Left lung (tissue), 10 donors: ENCODE results near the gene CABLES2. TPM values are rescaled to one million over a fixed set of nuclear protein-coding genes. Genes with fewer than 3 reads are reported as not detected.
A peak's percentile ranks its signal among the peaks of the same experiment; 100 is the strongest.

Experiments
- ATAC-seq: fragments of 200-7000 bp; cut with Tn5 transposase; one replicate; pipeline ENCODE4 v1.9.1; 2020; ENCODE audit warnings: moderate library complexity
- DNase-seq, 4 donors: peaks; one replicate each; pipeline ENCODE4 v3.0.0-alpha.2; 2013 to 2020
- H3K27ac ChIP-seq, 2 donors: fragments of 200-600 bp; sonication (generic) in 1 of 2; one replicate each; pipeline versions ENCODE4 v1.5.0 to v1.8.0; 2020 to 2021
- H3K27me3 ChIP-seq, 2 donors: fragments of 200-600 bp; sonication (generic) in 1 of 2; one replicate each; pipeline versions ENCODE4 v1.5.0 to v1.8.0; 2020 to 2021
- H3K36me3 ChIP-seq, 2 donors: fragments of 200-600 bp; sonication (generic) in 1 of 2; one replicate each; pipeline versions ENCODE4 v1.5.0 to v1.8.0; 2020 to 2021
- H3K4me1 ChIP-seq, 2 donors: fragments of 200-600 bp; one replicate each; pipeline ENCODE4 v1.8.0; 2021
- H3K4me3 ChIP-seq, 2 donors: fragments of 200-600 bp; sonication (generic) in 1 of 2; one replicate each; pipeline versions ENCODE4 v1.5.0 to v1.8.0; 2020 to 2021; ENCODE audit warnings: mild to moderate bottlenecking in 1 of 2
- H3K9me3 ChIP-seq, 2 donors: fragments of 200-600 bp; sonication (generic) in 1 of 2; one replicate each; pipeline versions ENCODE4 v1.5.0 to v1.8.0; 2020 to 2021
- intact Hi-C, 2 donors: fragments of 100-400 bp; cut with DNase I; formaldehyde crosslinking; loops; one replicate each; pipeline versions ENCODE4 v1.11.2 to v1.14.2; 2022
- polyA plus RNA-seq, 6 donors: library from polyadenylated mRNA; unstranded; fragments of 120-200 nt; gene quantifications; one replicate each; pipeline ENCODE4 v1.2.1, GENCODE V29; 2013; ENCODE audit not compliant: insufficient read length in 6 of 6
- total RNA-seq, 2 donors: library from RNA; stranded (reverse); fragmentation: NEBNext Ultra II Directional; extraction: Animal tissue kit (Norgen Biotek cat#: 25700); gene quantifications; one replicate each; pipeline ENCODE4 v1.2.1, GENCODE V29; 2021
- TF ChIP-seq, protein P1 (sequence below), 2 donors: fragments of 200-600 bp; sonication (generic) in 1 of 2; IDR thresholded peaks; one replicate each; pipeline versions ENCODE4 v1.5.0 to v1.8.0; 2021; ENCODE audit warnings: antibody characterized with exemption in 2 of 2
- donor health status: DM: no; HTN: yes; CAD: no.
- donor health status: DM: no; HTN: no; CAD: no.

Gene CABLES2
- total and polyA plus RNA-seq, 8 donors: 4.1 to 16.7 (median 13.2) TPM

GRCh38 chr20:62405108-62405980 lies 1.7 kb downstream of the CABLES2 start:
- Histone ChIP-seq H3K9me3 (no peaks in the 10 kb centered on the region), H3K27me3 (peaks cover 0 to 6% of the 10 kb centered on the region in 2 donors), H3K36me3 (peaks cover 0 to 12% of the 10 kb centered on the region in 2 donors), H3K4me1 (peaks cover 20 to 37% of the 10 kb centered on the region in 2 donors), H3K27ac (no peak overlapping the region), H3K4me3 (peak overlapping the region in 1 of 2 donors; percentile 57)
- TF ChIP-seq, protein P1, sequence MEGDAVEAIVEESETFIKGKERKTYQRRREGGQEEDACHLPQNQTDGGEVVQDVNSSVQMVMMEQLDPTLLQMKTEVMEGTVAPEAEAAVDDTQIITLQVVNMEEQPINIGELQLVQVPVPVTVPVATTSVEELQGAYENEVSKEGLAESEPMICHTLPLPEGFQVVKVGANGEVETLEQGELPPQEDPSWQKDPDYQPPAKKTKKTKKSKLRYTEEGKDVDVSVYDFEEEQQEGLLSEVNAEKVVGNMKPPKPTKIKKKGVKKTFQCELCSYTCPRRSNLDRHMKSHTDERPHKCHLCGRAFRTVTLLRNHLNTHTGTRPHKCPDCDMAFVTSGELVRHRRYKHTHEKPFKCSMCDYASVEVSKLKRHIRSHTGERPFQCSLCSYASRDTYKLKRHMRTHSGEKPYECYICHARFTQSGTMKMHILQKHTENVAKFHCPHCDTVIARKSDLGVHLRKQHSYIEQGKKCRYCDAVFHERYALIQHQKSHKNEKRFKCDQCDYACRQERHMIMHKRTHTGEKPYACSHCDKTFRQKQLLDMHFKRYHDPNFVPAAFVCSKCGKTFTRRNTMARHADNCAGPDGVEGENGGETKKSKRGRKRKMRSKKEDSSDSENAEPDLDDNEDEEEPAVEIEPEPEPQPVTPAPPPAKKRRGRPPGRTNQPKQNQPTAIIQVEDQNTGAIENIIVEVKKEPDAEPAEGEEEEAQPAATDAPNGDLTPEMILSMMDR (IDR thresholded peaks at IDR 0.05): peak in 1 of 2 donors; percentile 46
- ATAC-seq: peak; percentile 7
- peak in 2 of 4 donors; percentile 31 to 70 for DNase-seq
- intact Hi-C loops: no loop called here

DNA sequence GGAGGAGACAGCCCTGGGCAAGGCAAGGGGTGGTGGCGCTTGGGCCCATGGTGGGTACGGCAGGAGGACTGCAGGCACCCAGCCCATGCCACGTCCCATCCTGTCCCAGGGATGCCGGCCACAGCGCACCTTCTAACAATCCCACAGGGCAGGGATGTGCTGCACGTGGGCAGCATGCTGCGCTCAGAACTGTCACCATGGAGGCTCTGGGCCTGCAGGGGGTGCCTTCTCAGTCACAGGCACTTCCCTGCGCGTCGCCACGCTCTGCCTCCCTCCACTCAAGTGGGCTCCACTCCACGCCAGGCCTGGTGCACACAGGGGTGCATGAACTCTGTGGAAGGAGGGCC lies 2.4 kb downstream of the CABLES2 start:
- peaks cover 0 to 12% of the 10 kb centered on the region in 2 donors for H3K36me3 ChIP-seq
- ATAC-seq: no peak
- H3K4me3 ChIP-seq: no peak overlapping the region
- no peak overlapping the region for H3K27ac ChIP-seq
- intact Hi-C loops: no loop called here
- peaks cover 20 to 31% of the 10 kb centered on the region in 2 donors for H3K4me1 ChIP-seq
- no peaks in the 10 kb centered on the region for H3K9me3 ChIP-seq
- TF ChIP-seq, protein P1 (IDR thresholded peaks at IDR 0.05): no peak
- H3K27me3 ChIP-seq: no peaks in the 10 kb centered on the region
- no peak for DNase-seq

- DNase-seq (no peak), ATAC-seq (no peak)
- Histone ChIP-seq H3K27me3 (no peaks in the 10 kb centered on the region), H3K36me3 (peaks cover 0 to 12% of the 10 kb centered on the region in 2 donors), H3K27ac (no peak overlapping the region), H3K4me3 (no peak overlapping the region), H3K4me1 (peaks cover 20 to 27% of the 10 kb centered on the region in 2 donors), H3K9me3 (no peaks in the 10 kb centered on the region)
- TF ChIP-seq, protein P1 (IDR thresholded peaks at IDR 0.05): no peak
- intact Hi-C loops: no loop called here
Measured at GRCh38 chr20:62404112-62404665, 2.9 kb downstream of the CABLES2 start.

- peaks cover 20 to 27% of the 10 kb centered on the region in 2 donors for H3K4me1 ChIP-seq
- TF ChIP-seq, protein P1 (IDR thresholded peaks at IDR 0.05): no peak
- H3K9me3 ChIP-seq: no peaks in the 10 kb centered on the region
- intact Hi-C loops: no loop called here
- no peak for ATAC-seq
- H3K4me3 ChIP-seq: no peak overlapping the region
- no peaks in the 10 kb centered on the region for H3K27me3 ChIP-seq
- H3K27ac ChIP-seq: no peak overlapping the region
- no peak for DNase-seq
- H3K36me3 ChIP-seq: peaks cover 0 to 12% of the 10 kb centered on the region in 2 donors
Measured at GRCh38 chr20:62403331-62403730, 3.8 kb downstream of the CABLES2 start.

GRCh38 chr20:62402456-62403150 lies 4.5 kb downstream of the CABLES2 start:
- Histone ChIP-seq H3K36me3 (peaks cover 0 to 12% of the 10 kb centered on the region in 2 donors), H3K9me3 (no peaks in the 10 kb centered on the region), H3K4me3 (no peak overlapping the region), H3K27me3 (no peaks in the 10 kb centered on the region), H3K4me1 (peaks cover 17 to 23% of the 10 kb centered on the region in 2 donors), H3K27ac (no peak overlapping the region)
- TF ChIP-seq, protein P1 (IDR thresholded peaks at IDR 0.05): no peak
- ATAC-seq (no peak), DNase-seq (no peak)
- intact Hi-C loops: no loop called here
